Tibial artery (tissue), 4 donors: Measurements from ENCODE around the gene RAB22A.
A peak's percentile ranks its signal among the peaks of the same experiment; 100 is the strongest.

ENCODE experiments used
- DNase-seq, 2 donors: peaks; one replicate each; pipeline ENCODE4 v3.0.0-alpha.2; 2019
- H3K27ac ChIP-seq, 2 donors: fragments of 200-600 bp; sonication (generic) in 1 of 2; 1 replicate in 1 of 2; 2 replicates in 1 of 2; pipeline ENCODE4 v1.5.1; 2018 to 2019; ENCODE audit warnings: mild to moderate bottlenecking in 1 of 2
- H3K27me3 ChIP-seq, 2 donors: fragments of 200-600 bp; sonication (generic) in 1 of 2; one replicate each; pipeline versions ENCODE4 v1.5.1 to v1.6.0; 2016 to 2019
- H3K36me3 ChIP-seq, 3 donors: fragments of 200-600 bp; sonication (generic) in 2 of 3; one replicate each; pipeline ENCODE4 v1.5.1; 2016 to 2019; ENCODE audit warnings: mild to moderate bottlenecking in 2 of 3
- H3K4me1 ChIP-seq, 4 donors: fragments of 200-600 bp; sonication (generic) in 2 of 4; 1 replicate in 3 of 4; 2 replicates in 1 of 4; pipeline ENCODE4 v1.5.1; 2016 to 2019
- H3K4me3 ChIP-seq, 2 donors: fragments of 200-600 bp; sonication (generic) in 1 of 2; 1 replicate in 1 of 2; 2 replicates in 1 of 2; pipeline ENCODE4 v1.5.1; 2018 to 2019; ENCODE audit warnings: mild to moderate bottlenecking in 2 of 2
- H3K9me3 ChIP-seq, 3 donors: fragments of 200-600 bp; sonication (generic) in 1 of 3; one replicate each; pipeline ENCODE4 v1.5.1; 2016 to 2019
- intact Hi-C: fragments of 100-400 bp; cut with DNase I; formaldehyde crosslinking; loops from one replicate; pipeline ENCODE4 v1.15.0; 2023; ENCODE audit warnings: low total_unique reads
- TF ChIP-seq, protein P1 (sequence below), 2 experiments: fragments of 200-600 bp in 1 of 2; fragments of 450-650 bp in 1 of 2; IDR thresholded peaks; one replicate each; pipeline ENCODE4 v1.5.1; 2017 to 2019; ENCODE audit warnings: antibody characterized with exemption in 2 of 2, mild to moderate bottlenecking in 1 of 2, moderate library complexity in 1 of 2

RAB22A gene

DNA sequence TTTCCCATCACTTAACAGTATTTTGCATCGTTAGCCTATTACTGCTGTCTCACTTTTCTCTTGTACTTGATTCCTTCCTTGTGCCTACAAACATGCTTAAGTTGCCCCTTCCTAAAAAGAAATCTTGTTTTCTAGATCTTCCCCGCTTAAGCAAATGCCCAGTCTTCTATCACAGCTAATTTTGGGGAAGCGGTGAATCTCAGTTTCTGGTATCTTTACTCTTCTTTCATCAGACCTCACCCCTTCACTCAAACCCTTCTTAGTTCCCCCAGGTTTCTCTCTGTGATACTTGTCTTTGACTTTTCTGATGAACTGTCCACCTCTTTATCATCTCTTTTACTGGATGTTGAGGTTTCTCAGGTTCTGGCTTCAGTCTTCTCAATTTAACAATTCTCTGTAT, 93.8 kb downstream of the RAB22A start:
- Histone ChIP-seq H3K4me1 (peaks cover 0 to 66% (median 17%) of the 10 kb centered on the region in 4 donors), H3K27ac (no peak overlapping the region), H3K27me3 (no peaks in the 10 kb centered on the region), H3K4me3 (no peak overlapping the region), H3K9me3 (no peaks in the 10 kb centered on the region), H3K36me3 (no peaks in the 10 kb centered on the region)
- TF ChIP-seq, protein P1, sequence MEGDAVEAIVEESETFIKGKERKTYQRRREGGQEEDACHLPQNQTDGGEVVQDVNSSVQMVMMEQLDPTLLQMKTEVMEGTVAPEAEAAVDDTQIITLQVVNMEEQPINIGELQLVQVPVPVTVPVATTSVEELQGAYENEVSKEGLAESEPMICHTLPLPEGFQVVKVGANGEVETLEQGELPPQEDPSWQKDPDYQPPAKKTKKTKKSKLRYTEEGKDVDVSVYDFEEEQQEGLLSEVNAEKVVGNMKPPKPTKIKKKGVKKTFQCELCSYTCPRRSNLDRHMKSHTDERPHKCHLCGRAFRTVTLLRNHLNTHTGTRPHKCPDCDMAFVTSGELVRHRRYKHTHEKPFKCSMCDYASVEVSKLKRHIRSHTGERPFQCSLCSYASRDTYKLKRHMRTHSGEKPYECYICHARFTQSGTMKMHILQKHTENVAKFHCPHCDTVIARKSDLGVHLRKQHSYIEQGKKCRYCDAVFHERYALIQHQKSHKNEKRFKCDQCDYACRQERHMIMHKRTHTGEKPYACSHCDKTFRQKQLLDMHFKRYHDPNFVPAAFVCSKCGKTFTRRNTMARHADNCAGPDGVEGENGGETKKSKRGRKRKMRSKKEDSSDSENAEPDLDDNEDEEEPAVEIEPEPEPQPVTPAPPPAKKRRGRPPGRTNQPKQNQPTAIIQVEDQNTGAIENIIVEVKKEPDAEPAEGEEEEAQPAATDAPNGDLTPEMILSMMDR (IDR thresholded peaks at IDR 0.05), result no peak
- intact Hi-C loops, result no loop called here
- no peak for DNase-seq

DNA sequence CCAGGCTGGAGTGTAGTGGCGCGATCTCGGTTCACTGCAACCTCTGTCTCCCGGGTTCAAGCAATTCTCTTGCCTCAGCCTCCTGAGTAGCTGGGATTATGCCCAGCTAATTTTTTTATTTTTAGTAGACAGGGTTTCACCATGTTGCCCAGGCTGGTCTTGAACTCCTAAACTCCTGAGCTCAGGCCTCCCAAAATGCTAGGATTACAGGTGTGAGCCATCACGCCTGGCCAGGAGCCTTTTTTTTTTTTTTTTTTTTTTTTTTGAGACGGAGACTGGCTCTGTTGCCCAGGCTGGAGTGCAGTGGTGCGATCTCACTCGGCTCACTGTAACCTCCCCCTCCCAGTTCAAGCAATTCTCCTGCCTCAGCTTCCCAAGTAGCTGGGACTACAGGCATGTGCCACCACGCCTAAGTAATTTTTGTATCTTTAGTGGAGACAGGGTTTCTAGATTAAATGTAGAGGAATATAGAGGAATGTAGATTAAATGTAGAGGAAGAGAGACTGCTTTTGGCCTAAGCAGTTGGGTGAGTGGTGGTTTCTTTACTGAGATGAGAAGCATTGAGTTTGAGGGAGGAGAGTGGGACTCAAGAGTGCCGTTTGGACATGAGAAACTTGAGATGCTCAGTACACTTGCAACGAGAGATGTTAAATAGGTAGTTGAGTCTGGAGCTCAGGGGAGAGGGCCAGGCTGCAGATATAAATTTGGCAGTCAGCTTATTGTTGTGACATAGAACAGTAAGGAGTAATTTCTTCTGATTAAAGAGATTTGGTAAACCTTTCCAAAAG, 96.2 kb downstream of the RAB22A start:
- no peaks in the 10 kb centered on the region for H3K9me3 ChIP-seq
- TF ChIP-seq, protein P1 (IDR thresholded peaks at IDR 0.05), result no peak
- H3K27me3 ChIP-seq, result no peaks in the 10 kb centered on the region
- intact Hi-C loops, result no loop called here
- DNase-seq, result no peak
- no peak overlapping the region for H3K27ac ChIP-seq
- H3K4me3 ChIP-seq, result no peak overlapping the region
- H3K4me1 ChIP-seq, result peaks cover 0 to 70% (median 23%) of the 10 kb centered on the region in 4 donors
- H3K36me3 ChIP-seq, result no peaks in the 10 kb centered on the region

DNA sequence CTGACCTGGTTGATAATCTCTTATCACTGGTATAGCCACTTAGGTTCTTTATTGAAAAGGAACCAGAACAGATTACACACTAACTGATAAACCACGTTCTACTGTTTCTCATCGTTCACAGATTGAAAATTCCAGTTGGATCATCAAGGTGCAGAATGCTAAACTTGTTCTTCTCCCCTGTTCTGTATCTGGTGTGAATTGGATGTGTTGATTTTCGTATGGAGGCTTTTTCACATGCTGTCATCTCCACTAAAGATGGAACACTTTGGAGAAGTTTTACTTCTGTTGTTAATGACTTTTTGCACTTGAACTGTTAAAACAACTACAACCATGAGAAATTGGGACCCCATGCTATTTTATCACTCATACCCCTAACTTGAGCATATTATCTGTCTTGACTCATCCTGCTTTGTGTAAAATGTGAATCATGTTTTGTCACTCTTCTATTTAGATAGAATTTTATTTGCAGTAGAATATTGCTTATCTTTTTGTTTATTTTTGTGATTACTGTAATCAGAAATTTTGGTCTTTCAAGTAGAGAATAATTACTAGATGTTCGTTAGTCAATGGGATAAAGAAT, 97.0 kb downstream of the RAB22A start:
- H3K4me1 ChIP-seq, result peaks cover 0 to 67% (median 23%) of the 10 kb centered on the region in 4 donors
- peak overlapping the region in 1 of 2 donors; percentile 5 for H3K27ac ChIP-seq
- H3K36me3 ChIP-seq, result no peaks in the 10 kb centered on the region
- H3K9me3 ChIP-seq, result no peaks in the 10 kb centered on the region
- no peak for DNase-seq
- no peaks in the 10 kb centered on the region for H3K27me3 ChIP-seq
- TF ChIP-seq, protein P1 (IDR thresholded peaks at IDR 0.05), result no peak
- intact Hi-C loops, result no loop called here
- no peak overlapping the region for H3K4me3 ChIP-seq

DNA sequence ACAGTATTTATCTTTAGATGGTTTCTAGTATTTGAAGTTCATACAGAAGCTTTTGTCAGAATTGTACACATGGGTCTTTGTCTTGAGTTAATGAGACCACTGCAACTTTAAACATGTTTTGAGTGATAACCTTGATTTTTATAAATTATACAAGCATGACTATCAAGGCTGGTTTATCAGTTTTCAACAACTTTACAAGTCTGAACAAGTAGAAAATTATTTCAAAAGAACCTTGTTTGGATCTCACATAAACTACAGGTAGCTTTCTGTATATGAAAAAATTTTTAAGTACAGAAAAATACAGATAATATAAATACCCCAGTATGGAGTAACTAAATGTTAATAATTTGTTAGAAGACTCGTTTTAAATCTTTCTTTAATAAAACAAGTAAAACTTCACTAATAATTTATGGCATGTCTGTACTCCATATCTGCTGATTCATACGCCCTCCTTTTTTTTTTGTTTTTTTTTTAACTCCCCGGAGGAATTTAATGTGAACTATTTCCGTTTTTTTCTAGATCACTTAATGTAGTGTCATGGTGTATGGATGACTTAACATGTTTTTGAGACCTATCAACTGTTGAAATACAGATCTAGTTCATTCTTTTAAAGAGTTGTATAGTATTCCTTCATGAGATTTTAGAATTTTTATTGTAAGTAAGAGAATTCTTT, 97.8 kb downstream of the RAB22A start:
- H3K27ac ChIP-seq, result peak overlapping the region in 1 of 2 donors; percentile 5
- peaks cover 0 to 63% (median 19%) of the 10 kb centered on the region in 4 donors for H3K4me1 ChIP-seq

DNA sequence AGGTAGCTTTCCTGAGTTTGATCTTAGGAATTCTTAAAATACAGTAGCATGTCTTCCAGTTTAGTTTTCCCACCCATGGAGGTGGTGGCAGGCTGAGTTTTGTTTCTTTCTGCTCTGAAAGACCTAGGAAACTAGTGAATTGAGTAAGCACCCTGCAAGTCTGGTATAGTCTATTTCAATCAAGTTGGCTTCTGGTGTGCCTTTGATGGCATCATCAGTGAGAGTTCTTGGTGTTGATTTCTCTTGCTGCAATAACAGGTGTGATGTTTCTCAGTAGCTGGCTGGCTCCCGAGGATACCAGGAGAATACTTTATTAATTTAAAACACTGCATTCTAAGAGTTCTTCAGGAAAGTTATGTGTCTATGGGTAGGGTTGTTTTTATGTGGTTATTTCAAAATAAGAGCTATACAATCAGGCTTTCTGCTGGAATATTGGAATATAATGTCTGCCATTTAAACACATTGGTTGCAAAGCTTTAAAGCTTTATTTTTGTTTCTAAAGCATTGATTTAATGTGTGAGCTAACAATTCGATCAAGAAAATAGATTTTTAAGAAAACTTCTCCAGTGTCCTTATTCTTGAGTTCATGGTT, 98.5 kb downstream of the RAB22A start:
- H3K9me3 ChIP-seq, result no peaks in the 10 kb centered on the region
- peak overlapping the region in 1 of 2 donors; percentile 5 for H3K27ac ChIP-seq
- H3K36me3 ChIP-seq, result no peaks in the 10 kb centered on the region
- DNase-seq, result no peak
- H3K27me3 ChIP-seq, result no peaks in the 10 kb centered on the region
- H3K4me1 ChIP-seq, result peaks cover 0 to 58% (median 17%) of the 10 kb centered on the region in 4 donors
- TF ChIP-seq, protein P1 (IDR thresholded peaks at IDR 0.05), result no peak
- H3K4me3 ChIP-seq, result no peak overlapping the region
- intact Hi-C loops, result no loop called here

More for the DNA sequence above, 97.8 kb downstream of the RAB22A start:
- Histone ChIP-seq H3K4me3 (no peak overlapping the region), H3K27me3 (no peaks in the 10 kb centered on the region), H3K9me3 (no peaks in the 10 kb centered on the region), H3K36me3 (no peaks in the 10 kb centered on the region)
- intact Hi-C loops, result no loop called here
- TF ChIP-seq, protein P1 (IDR thresholded peaks at IDR 0.05), result no peak
- DNase-seq, result no peak
